ENCODE results near the gene MAN1C1.

MAN1C1 gene

DNA sequence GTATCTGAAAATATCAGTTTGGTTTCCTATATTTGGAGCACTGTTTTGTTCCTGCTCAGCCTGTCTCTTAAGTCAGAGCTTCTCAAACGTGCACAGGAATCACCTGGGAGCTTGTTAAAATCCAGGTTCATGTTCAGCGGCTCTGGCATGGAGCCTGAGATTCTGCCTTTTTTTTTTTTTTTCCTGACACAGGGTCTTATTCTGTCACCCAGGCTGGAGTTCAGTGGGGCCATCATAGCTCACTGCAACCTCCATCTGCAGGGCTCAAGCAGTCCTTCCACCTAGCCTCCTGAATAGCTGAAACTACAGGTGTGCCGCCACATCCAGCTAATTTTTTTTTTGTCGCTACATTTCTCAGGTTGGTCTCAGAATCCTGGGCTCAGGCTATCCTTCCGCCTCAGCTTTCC lies 171.2 kb downstream of the MAN1C1 start:
- Histone ChIP-seq H3K4me1 (ENCODE audit: control insufficient read depth, insufficient read depth, low read length, poor library complexity, severe bottlenecking) (no peaks in the 10 kb centered on the region), H3K27me3 (replicated peaks; ENCODE audit: control insufficient read depth, insufficient read depth, low read length, poor library complexity, severe bottlenecking) (no peaks in the 10 kb centered on the region), H3K4me3 (ENCODE audit: insufficient read depth, low read depth, low read length, poor library complexity, severe bottlenecking) (no peak overlapping the region), H3K27ac (ENCODE audit: insufficient read depth, low read length, poor library complexity, severe bottlenecking) (no peak overlapping the region), H3K9me3 (ENCODE audit: control insufficient read depth, low read length) (no peaks in the 10 kb centered on the region), H3K36me3 (ENCODE audit: control insufficient read depth, insufficient read depth, low read length) (peaks cover 34% of the 10 kb centered on the region)
- no peak for DNase-seq

- Histone ChIP-seq H3K9me3 (ENCODE audit: control insufficient read depth, low read length) (no peaks in the 10 kb centered on the region), H3K4me3 (ENCODE audit: insufficient read depth, low read depth, low read length, poor library complexity, severe bottlenecking) (no peak overlapping the region), H3K4me1 (ENCODE audit: control insufficient read depth, insufficient read depth, low read length, poor library complexity, severe bottlenecking) (no peaks in the 10 kb centered on the region), H3K36me3 (ENCODE audit: control insufficient read depth, insufficient read depth, low read length) (peaks cover 10% of the 10 kb centered on the region), H3K27me3 (replicated peaks; ENCODE audit: control insufficient read depth, insufficient read depth, low read length, poor library complexity, severe bottlenecking) (no peaks in the 10 kb centered on the region), H3K27ac (ENCODE audit: insufficient read depth, low read length, poor library complexity, severe bottlenecking) (no peak overlapping the region)
- no peak for DNase-seq
Measured at GRCh38 chr1:25790472-25790871, 173.9 kb downstream of the MAN1C1 start.

- peaks cover 3% of the 10 kb centered on the region for H3K36me3 ChIP-seq (ENCODE audit: control insufficient read depth, insufficient read depth, low read length)
- H3K27ac ChIP-seq (ENCODE audit: insufficient read depth, low read length, poor library complexity, severe bottlenecking), result no peak overlapping the region
- H3K4me3 ChIP-seq (ENCODE audit: insufficient read depth, low read depth, low read length, poor library complexity, severe bottlenecking), result no peak overlapping the region
- H3K4me1 ChIP-seq (ENCODE audit: control insufficient read depth, insufficient read depth, low read length, poor library complexity, severe bottlenecking), result peaks cover 10% of the 10 kb centered on the region
- H3K27me3 ChIP-seq (replicated peaks; ENCODE audit: control insufficient read depth, insufficient read depth, low read length, poor library complexity, severe bottlenecking), result no peaks in the 10 kb centered on the region
- DNase-seq, result no peak
- H3K9me3 ChIP-seq (ENCODE audit: control insufficient read depth, low read length), result no peaks in the 10 kb centered on the region
Measured at GRCh38 chr1:25792115-25792514, 175.5 kb downstream of the MAN1C1 start.

GRCh38 chr1:25793585-25794170 lies 177.1 kb downstream of the MAN1C1 start:
- no peak for DNase-seq
- H3K9me3 ChIP-seq (ENCODE audit: control insufficient read depth, low read length), result no peaks in the 10 kb centered on the region
- no peak overlapping the region for H3K27ac ChIP-seq (ENCODE audit: insufficient read depth, low read length, poor library complexity, severe bottlenecking)
- H3K4me3 ChIP-seq (ENCODE audit: insufficient read depth, low read depth, low read length, poor library complexity, severe bottlenecking), result no peak overlapping the region
- no peaks in the 10 kb centered on the region for H3K36me3 ChIP-seq (ENCODE audit: control insufficient read depth, insufficient read depth, low read length)
- peaks cover 20% of the 10 kb centered on the region for H3K4me1 ChIP-seq (ENCODE audit: control insufficient read depth, insufficient read depth, low read length, poor library complexity, severe bottlenecking)
- H3K27me3 ChIP-seq (replicated peaks; ENCODE audit: control insufficient read depth, insufficient read depth, low read length, poor library complexity, severe bottlenecking), result no peaks in the 10 kb centered on the region

DNA sequence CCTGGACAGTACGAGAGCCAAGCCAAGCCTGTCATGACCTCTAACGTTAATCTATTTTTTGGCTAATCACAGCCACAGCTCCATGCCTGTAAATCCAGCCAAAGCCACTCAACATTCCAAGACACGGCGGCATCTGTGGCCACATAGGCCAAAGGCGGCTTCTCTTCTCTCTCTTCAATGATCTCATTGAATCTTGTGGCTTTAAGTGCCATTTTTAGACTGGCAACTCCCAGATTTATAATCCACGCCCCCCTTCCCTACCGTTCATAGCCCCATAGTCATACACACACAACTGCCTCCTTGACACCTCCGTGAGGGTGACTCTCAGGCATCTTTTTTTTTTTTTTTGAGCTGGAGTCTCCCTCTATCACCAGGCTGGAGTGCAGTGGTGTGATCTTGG lies 177.7 kb downstream of the MAN1C1 start:
- H3K27ac ChIP-seq (ENCODE audit: insufficient read depth, low read length, poor library complexity, severe bottlenecking), result no peak overlapping the region
- H3K4me3 ChIP-seq (ENCODE audit: insufficient read depth, low read depth, low read length, poor library complexity, severe bottlenecking), result no peak overlapping the region
- peaks cover 21% of the 10 kb centered on the region for H3K4me1 ChIP-seq (ENCODE audit: control insufficient read depth, insufficient read depth, low read length, poor library complexity, severe bottlenecking)
- H3K27me3 ChIP-seq (replicated peaks; ENCODE audit: control insufficient read depth, insufficient read depth, low read length, poor library complexity, severe bottlenecking), result no peaks in the 10 kb centered on the region
- DNase-seq, result no peak
- H3K36me3 ChIP-seq (ENCODE audit: control insufficient read depth, insufficient read depth, low read length), result no peaks in the 10 kb centered on the region
- no peaks in the 10 kb centered on the region for H3K9me3 ChIP-seq (ENCODE audit: control insufficient read depth, low read length)

- Histone ChIP-seq H3K36me3 (ENCODE audit: control insufficient read depth, insufficient read depth, low read length) (no peaks in the 10 kb centered on the region), H3K27me3 (replicated peaks; ENCODE audit: control insufficient read depth, insufficient read depth, low read length, poor library complexity, severe bottlenecking) (no peaks in the 10 kb centered on the region), H3K9me3 (ENCODE audit: control insufficient read depth, low read length) (no peaks in the 10 kb centered on the region), H3K4me3 (ENCODE audit: insufficient read depth, low read depth, low read length, poor library complexity, severe bottlenecking) (no peak overlapping the region), H3K4me1 (ENCODE audit: control insufficient read depth, insufficient read depth, low read length, poor library complexity, severe bottlenecking) (peaks cover 26% of the 10 kb centered on the region), H3K27ac (ENCODE audit: insufficient read depth, low read length, poor library complexity, severe bottlenecking) (no peak overlapping the region)
- DNase-seq, result no peak
Measured at GRCh38 chr1:25795211-25795610, 178.6 kb downstream of the MAN1C1 start.

GRCh38 chr1:25795946-25796810 lies 179.6 kb downstream of the MAN1C1 start:
- Histone ChIP-seq H3K4me3 (ENCODE audit: insufficient read depth, low read depth, low read length, poor library complexity, severe bottlenecking) (no peak overlapping the region), H3K4me1 (ENCODE audit: control insufficient read depth, insufficient read depth, low read length, poor library complexity, severe bottlenecking) (peaks cover 33% of the 10 kb centered on the region), H3K36me3 (ENCODE audit: control insufficient read depth, insufficient read depth, low read length) (no peaks in the 10 kb centered on the region), H3K27ac (ENCODE audit: insufficient read depth, low read length, poor library complexity, severe bottlenecking) (peak overlapping the region; percentile 40), H3K27me3 (replicated peaks; ENCODE audit: control insufficient read depth, insufficient read depth, low read length, poor library complexity, severe bottlenecking) (no peaks in the 10 kb centered on the region), H3K9me3 (ENCODE audit: control insufficient read depth, low read length) (no peaks in the 10 kb centered on the region)
- peak in 1 of 3 donors; percentile 42 for DNase-seq

DNA sequence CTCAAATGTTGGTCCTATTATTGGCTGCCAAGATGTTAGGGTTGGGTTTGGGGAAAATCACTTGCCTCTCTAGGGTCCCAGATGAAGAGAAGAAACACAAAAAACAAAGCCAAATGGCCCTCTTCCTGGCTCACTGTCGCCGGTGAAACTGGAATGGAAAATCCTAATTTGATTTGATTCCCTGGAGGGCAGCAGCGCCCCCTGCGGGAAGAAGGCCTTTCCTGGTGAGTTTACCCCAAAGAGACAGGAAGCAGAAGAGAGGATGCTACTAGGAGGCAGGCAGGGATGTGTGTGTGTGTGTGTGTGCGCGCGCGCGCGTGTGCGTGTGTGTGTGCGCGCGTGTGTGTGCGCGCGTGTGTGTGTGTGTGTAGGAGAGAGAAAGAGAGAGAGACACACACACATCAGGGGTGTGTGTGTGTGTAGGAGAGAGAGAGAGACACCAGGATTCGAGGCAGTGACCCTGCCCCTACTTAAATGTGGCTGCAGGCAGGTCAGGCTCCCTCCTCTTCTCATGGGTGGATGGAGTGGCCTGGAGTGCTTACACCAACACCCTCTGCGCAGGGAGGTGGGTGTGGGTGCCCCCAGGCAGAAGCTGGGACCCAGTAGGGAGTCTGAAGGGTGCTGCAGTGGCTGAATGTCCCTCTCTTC lies 180.3 kb downstream of the MAN1C1 start:
- DNase-seq, result peak; percentile 58 to 74 (median 66)
- peak overlapping the region; percentile 40 for H3K27ac ChIP-seq (ENCODE audit: insufficient read depth, low read length, poor library complexity, severe bottlenecking)

DNA sequence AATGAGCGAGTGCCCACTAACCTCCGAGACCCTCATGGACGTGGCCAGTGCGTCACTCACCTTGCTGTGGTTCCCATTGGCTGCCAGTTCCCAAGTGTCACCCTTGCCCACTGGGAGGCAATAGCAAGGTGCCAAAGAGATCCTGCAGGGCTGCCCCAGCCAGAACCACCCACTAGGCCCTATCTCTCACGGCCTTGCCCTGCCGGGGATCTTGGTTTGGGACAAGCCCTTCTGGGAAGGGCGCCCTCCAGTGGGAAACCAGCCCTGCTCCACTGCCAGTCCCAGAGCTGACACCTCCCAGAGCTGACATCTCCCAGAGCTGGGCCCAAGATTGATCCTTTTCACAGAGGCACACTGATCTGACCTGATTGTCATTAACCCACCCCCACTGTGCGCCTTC lies 181.3 kb downstream of the MAN1C1 start:
- DNase-seq, result no peak
- no peaks in the 10 kb centered on the region for H3K27me3 ChIP-seq (replicated peaks; ENCODE audit: control insufficient read depth, insufficient read depth, low read length, poor library complexity, severe bottlenecking)
- H3K4me1 ChIP-seq (ENCODE audit: control insufficient read depth, insufficient read depth, low read length, poor library complexity, severe bottlenecking), result peaks cover 33% of the 10 kb centered on the region
- no peaks in the 10 kb centered on the region for H3K9me3 ChIP-seq (ENCODE audit: control insufficient read depth, low read length)
- H3K36me3 ChIP-seq (ENCODE audit: control insufficient read depth, insufficient read depth, low read length), result no peaks in the 10 kb centered on the region
- H3K27ac ChIP-seq (ENCODE audit: insufficient read depth, low read length, poor library complexity, severe bottlenecking), result no peak overlapping the region
- no peak overlapping the region for H3K4me3 ChIP-seq (ENCODE audit: insufficient read depth, low read depth, low read length, poor library complexity, severe bottlenecking)

More for the DNA sequence above, 180.3 kb downstream of the MAN1C1 start:
- Histone ChIP-seq H3K36me3 (ENCODE audit: control insufficient read depth, insufficient read depth, low read length) (no peaks in the 10 kb centered on the region), H3K4me3 (ENCODE audit: insufficient read depth, low read depth, low read length, poor library complexity, severe bottlenecking) (no peak overlapping the region), H3K9me3 (ENCODE audit: control insufficient read depth, low read length) (no peaks in the 10 kb centered on the region), H3K27me3 (replicated peaks; ENCODE audit: control insufficient read depth, insufficient read depth, low read length, poor library complexity, severe bottlenecking) (no peaks in the 10 kb centered on the region), H3K4me1 (ENCODE audit: control insufficient read depth, insufficient read depth, low read length, poor library complexity, severe bottlenecking) (peaks cover 33% of the 10 kb centered on the region)

Data from effector memory CD4-positive, alpha-beta T cell (primary cell).